DND-41 (cell line): ENCODE data around the gene VPS18.

ENCODE experiments used
- ATAC-seq: fragments of 200-7000 bp; cut with Tn5 transposase; 3 replicates; pipeline ENCODE4 v1.9.1; 2021; ENCODE audit warnings: low read depth; ENCODE audit not compliant: insufficient read depth
- DNase-seq: peaks from one replicate; pipeline ENCODE4 v3.0.0-alpha.2; 2020
- H2AFZ ChIP-seq: 2 replicates; pipeline ENCODE4 v1.6.0; 2012; ENCODE audit warnings: low read depth, low read length
- H3K27ac ChIP-seq: 2 replicates; pipeline ENCODE4 v1.5.1; 2012; ENCODE audit warnings: low read length, inconsistent platforms
- H3K27me3 ChIP-seq: fragments of 200-600 bp; sonication (generic); 2 replicates; pipeline ENCODE4 v1.6.0; 2012; ENCODE audit warnings: low read length, mild to moderate bottlenecking, inconsistent platforms; ENCODE audit not compliant: insufficient read depth, poor library complexity
- H3K36me3 ChIP-seq: 2 replicates; pipeline ENCODE4 v1.5.1; 2012; ENCODE audit warnings: low read length, inconsistent platforms; ENCODE audit not compliant: insufficient read depth
- H3K4me1 ChIP-seq: 2 replicates; pipeline ENCODE4 v1.5.1; 2012; ENCODE audit warnings: mild to moderate bottlenecking, low read length; ENCODE audit not compliant: insufficient read depth
- H3K4me2 ChIP-seq: 2 replicates; pipeline ENCODE4 v1.6.0; 2012; ENCODE audit warnings: mild to moderate bottlenecking, moderate library complexity, low read length, inconsistent platforms; ENCODE audit not compliant: insufficient read depth
- H3K4me3 ChIP-seq, 2 experiments: fragments of 200-600 bp in 1 of 2; shearing (Covaris generic) in 1 of 2; 2 replicates each; pipeline ENCODE4 v1.5.1; 2012 to 2016; ENCODE audit warnings: inconsistent platforms in 2 of 2, low read length in 2 of 2, mild to moderate bottlenecking in 2 of 2, low read depth in 1 of 2, moderate library complexity in 1 of 2
- H3K79me2 ChIP-seq: 2 replicates; pipeline ENCODE4 v1.6.0; 2012; ENCODE audit warnings: low read length, inconsistent platforms; ENCODE audit not compliant: insufficient read depth
- H3K9ac ChIP-seq: 2 replicates; pipeline ENCODE4 v1.6.0; 2012; ENCODE audit warnings: low read depth, mild to moderate bottlenecking, inconsistent platforms, low read length, moderate library complexity
- H3K9me3 ChIP-seq: 2 replicates; pipeline ENCODE4 v1.5.1; 2012; ENCODE audit warnings: low read length, moderate library complexity, mild to moderate bottlenecking, inconsistent platforms; ENCODE audit not compliant: insufficient read depth, severe bottlenecking
- H4K20me1 ChIP-seq: 2 replicates; pipeline ENCODE4 v1.6.0; 2012; ENCODE audit warnings: low read length; ENCODE audit not compliant: insufficient read depth
- CTCF ChIP-seq: IDR thresholded peaks from 2 replicates; pipeline ENCODE4 v1.5.1; 2012; ENCODE audit warnings: borderline replicate concordance, low read length, moderate library complexity, mild to moderate bottlenecking; ENCODE audit not compliant: poor library complexity, severe bottlenecking; ENCODE audit errors: extremely low read depth
- EZH2 ChIP-seq: IDR thresholded peaks from 3 replicates; pipeline ENCODE4 v1.6.1; 2012; ENCODE audit warnings: borderline replicate concordance, low read depth, mild to moderate bottlenecking, moderate library complexity, low read length, inconsistent platforms; ENCODE audit not compliant: severe bottlenecking

The VPS18 gene

GRCh38 chr15:40845511-40846284, 48.6 kb upstream of the VPS18 start:
- no peaks in the 10 kb centered on the region for H3K79me2 ChIP-seq
- no peaks in the 10 kb centered on the region for H4K20me1 ChIP-seq
- H3K36me3 ChIP-seq = no peaks in the 10 kb centered on the region
- no peak for TF ChIP-seq CTCF
- no peak for TF ChIP-seq EZH2
- H3K4me3 ChIP-seq = no peak overlapping the region
- H3K27me3 ChIP-seq = no peaks in the 10 kb centered on the region
- DNase-seq = no peak
- H3K9ac ChIP-seq = no peak overlapping the region
- H3K4me2 ChIP-seq = no peak overlapping the region
- peaks cover 10% of the 10 kb centered on the region for H3K4me1 ChIP-seq
- ATAC-seq = no peak
- H3K9me3 ChIP-seq = no peaks in the 10 kb centered on the region
- H3K27ac ChIP-seq = no peak overlapping the region
- no peak overlapping the region for H2AFZ ChIP-seq

- 0 out of 2 replicates have a peak overlapping the region, but pooled peaks have one; percentile 43 for H2AFZ ChIP-seq
- H3K4me3 ChIP-seq = no peak overlapping the region
Observed at GRCh38 chr15:40846841-40847222, 47.4 kb upstream of the VPS18 start.

GRCh38 chr15:40847223-40847961, 46.9 kb upstream of the VPS18 start:
- Histone ChIP-seq H3K79me2 (no peaks in the 10 kb centered on the region), H3K27me3 (no peaks in the 10 kb centered on the region), H3K36me3 (no peaks in the 10 kb centered on the region), H4K20me1 (no peaks in the 10 kb centered on the region), H3K9me3 (no peaks in the 10 kb centered on the region), H3K4me2 (no peak overlapping the region), H3K27ac (no peak overlapping the region), H2AFZ (peak overlapping the region; percentile 43), H3K9ac (no peak overlapping the region), H3K4me3 (no peak overlapping the region), H3K4me1 (peaks cover 10% of the 10 kb centered on the region)
- TF ChIP-seq EZH2 = no peak
- no peak for TF ChIP-seq CTCF
- ATAC-seq (peak; percentile 92), DNase-seq (peak; percentile 59)

More at GRCh38 chr15:40846841-40847222, 47.4 kb upstream of the VPS18 start:
- no peaks in the 10 kb centered on the region for H3K36me3 ChIP-seq
- TF ChIP-seq CTCF = no peak
- TF ChIP-seq EZH2 = no peak
- no peak overlapping the region for H3K27ac ChIP-seq
- H3K4me2 ChIP-seq = no peak overlapping the region
- no peak overlapping the region for H3K9ac ChIP-seq
- no peaks in the 10 kb centered on the region for H3K9me3 ChIP-seq
- no peaks in the 10 kb centered on the region for H4K20me1 ChIP-seq
- DNase-seq (no peak), ATAC-seq (no peak)
- H3K27me3 ChIP-seq = no peaks in the 10 kb centered on the region
- H3K79me2 ChIP-seq = no peaks in the 10 kb centered on the region
- H3K4me1 ChIP-seq = peaks cover 10% of the 10 kb centered on the region
